ENCODE measurements around the gene ENOX2. TPM values are rescaled to one million over a fixed set of nuclear protein-coding genes. Genes with fewer than 3 reads are reported as not detected.
"Not testable (repeated sequence)": the region's sequence is repeated elsewhere in the genome, so short reads cannot be mapped to it uniquely, and the experiment has no call there.

ENOX2 gene
- total RNA-seq, 2 experiments from 2014 or later = 14.5 to 16.9 TPM

DNA sequence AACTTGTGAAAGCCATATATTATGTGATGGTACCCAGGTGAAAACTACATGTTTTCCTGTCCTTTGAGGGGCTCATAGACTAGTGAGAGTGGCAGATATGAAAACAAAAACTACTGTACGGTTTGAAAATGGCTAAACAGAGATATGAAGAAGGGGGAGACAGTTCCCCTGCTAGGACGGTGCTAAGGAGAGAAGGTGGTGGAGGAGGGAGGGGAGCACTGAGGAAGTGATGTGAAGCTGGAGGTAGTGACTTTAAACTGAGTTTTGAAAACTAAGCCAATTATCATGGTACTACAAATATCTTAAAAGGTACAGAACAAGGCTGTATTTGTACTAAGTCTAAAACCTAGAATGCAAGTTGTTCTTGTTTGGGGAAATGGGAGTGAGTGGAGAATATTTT is 188.3 kb downstream of the ENOX2 start:
- H3K27me3 Mint-ChIP-seq = no peaks in the 10 kb centered on the region
- ATAC-seq (no peak), DNase-seq (no peak)
- no peaks in the 10 kb centered on the region for H3K9me3 Mint-ChIP-seq (ENCODE audit: low read depth)
- H3K4me1 Mint-ChIP-seq = peaks cover 13% of the 10 kb centered on the region
- CTCF ChIA-PET = no interaction called here
- H3K27ac Mint-ChIP-seq = no peak overlapping the region
- H3K4me3 Mint-ChIP-seq = no peak overlapping the region
- no peaks in the 10 kb centered on the region for H3K36me3 Mint-ChIP-seq

DNA sequence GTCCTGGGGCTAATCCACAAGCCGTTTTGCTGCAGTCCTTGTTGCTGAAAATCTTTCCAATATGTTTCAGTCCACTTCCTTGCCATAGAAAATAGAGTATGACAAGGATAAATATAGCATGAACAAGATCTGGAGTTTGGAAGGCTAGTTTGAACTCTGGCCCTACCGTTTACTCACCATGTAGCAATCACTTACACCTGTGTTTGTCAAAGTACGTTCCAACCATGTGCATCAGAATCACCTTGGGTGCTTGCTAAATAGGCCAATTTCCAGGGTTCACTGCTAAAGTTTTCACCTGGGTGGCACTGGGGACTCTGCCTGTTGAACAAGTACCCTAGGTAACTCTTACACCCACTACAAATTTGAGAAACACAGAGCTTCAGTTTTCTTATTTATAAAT is 188.9 kb downstream of the ENOX2 start:
- Mint-ChIP-seq H3K27me3 (no peaks in the 10 kb centered on the region), H3K27ac (no peak overlapping the region), H3K4me1 (peaks cover 13% of the 10 kb centered on the region), H3K4me3 (no peak overlapping the region), H3K9me3 (ENCODE audit: low read depth) (no peaks in the 10 kb centered on the region), H3K36me3 (no peaks in the 10 kb centered on the region)
- CTCF ChIA-PET = no interaction called here
- ATAC-seq (no peak), DNase-seq (no peak)

DNA sequence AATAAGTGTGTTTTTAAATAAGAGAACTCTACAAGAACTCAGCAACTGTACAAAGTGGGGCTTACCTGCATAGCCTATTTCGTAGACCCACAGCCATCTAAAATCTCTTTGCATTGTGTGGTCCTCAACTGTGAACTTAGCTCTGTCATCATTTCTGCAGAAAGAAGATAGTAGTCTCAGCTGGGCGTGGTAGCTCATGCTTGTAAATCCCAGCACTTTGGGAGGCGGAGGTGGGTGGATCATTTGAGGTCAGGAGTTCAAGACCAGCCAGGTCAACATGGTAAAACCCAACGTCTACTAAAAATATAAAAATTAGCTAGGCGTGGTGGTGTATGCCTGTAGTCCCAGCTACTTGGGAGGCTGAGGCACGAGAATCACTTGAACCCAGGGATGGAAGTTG is 193.8 kb downstream of the ENOX2 start:
- H3K4me3 Mint-ChIP-seq; H3K4me1 Mint-ChIP-seq; H3K9me3 Mint-ChIP-seq (ENCODE audit: low read depth); H3K27me3 Mint-ChIP-seq; H3K36me3 Mint-ChIP-seq; ATAC-seq; CTCF ChIA-PET; DNase-seq; H3K27ac Mint-ChIP-seq: not testable (repeated sequence)

- Mint-ChIP-seq H3K27me3 (no peaks in the 10 kb centered on the region), H3K4me3 (no peak overlapping the region), H3K27ac (no peak overlapping the region), H3K36me3 (no peaks in the 10 kb centered on the region), H3K9me3 (ENCODE audit: low read depth) (no peaks in the 10 kb centered on the region), H3K4me1 (no peaks in the 10 kb centered on the region)
- ATAC-seq (no peak), DNase-seq (no peak)
- CTCF ChIA-PET = no interaction called here
Measured at GRCh38 chrX:130705591-130705990, 197.4 kb downstream of the ENOX2 start.

GRCh38 chrX:130704053-130705038 is 198.7 kb downstream of the ENOX2 start:
- DNase-seq = no peak
- CTCF ChIA-PET = no interaction called here
- Mint-ChIP-seq H3K9me3 (ENCODE audit: low read depth) (no peaks in the 10 kb centered on the region), H3K27ac (no peak overlapping the region), H3K4me1 (no peaks in the 10 kb centered on the region), H3K36me3 (no peaks in the 10 kb centered on the region), H3K4me3 (no peak overlapping the region), H3K27me3 (no peaks in the 10 kb centered on the region)
- ATAC-seq = no peak

DNA sequence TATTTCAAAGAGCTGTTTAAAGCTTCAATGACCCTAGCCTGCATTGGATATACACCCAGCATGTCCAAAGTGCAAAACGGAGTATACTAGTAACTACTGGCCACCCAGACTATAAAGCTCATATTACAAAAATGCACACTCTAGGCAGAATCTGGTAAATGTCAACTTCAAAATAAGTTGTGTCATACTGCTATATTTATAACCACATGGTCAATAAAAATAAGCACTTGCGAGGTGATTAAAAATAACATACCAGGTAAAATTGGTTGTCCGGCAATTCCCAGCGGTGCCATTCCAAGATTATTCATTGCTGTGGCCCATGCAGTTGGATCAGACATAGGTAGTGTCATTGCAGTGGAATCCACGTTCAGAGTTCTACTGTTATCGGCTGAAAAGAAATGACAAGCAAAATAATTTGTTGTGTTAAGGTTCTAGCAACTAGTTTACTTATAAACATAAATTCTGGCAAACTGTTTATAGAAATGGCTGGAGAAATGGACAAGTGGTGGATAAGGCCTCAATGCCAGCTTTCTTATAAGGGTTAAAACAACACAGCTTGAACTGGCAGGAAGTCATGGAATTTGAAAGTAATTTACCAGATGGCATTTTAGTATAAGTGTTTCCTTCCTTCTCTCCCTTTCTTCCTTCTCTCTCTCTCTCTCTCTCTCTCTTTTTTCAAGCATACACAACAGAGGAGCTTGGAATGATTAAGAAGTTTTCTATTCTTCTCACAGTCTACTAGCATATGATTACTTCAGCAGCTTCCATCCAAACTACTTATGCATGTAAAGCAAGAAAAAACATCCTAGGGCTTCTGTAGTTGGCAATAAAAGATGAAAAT is 199.9 kb downstream of the ENOX2 start:
- H3K9me3 Mint-ChIP-seq (ENCODE audit: low read depth) = no peaks in the 10 kb centered on the region
- H3K36me3 Mint-ChIP-seq = no peaks in the 10 kb centered on the region
- no peak for DNase-seq
- H3K4me1 Mint-ChIP-seq = no peaks in the 10 kb centered on the region
- CTCF ChIA-PET = no interaction called here
- no peak overlapping the region for H3K27ac Mint-ChIP-seq
- no peak overlapping the region for H3K4me3 Mint-ChIP-seq
- H3K27me3 Mint-ChIP-seq = no peaks in the 10 kb centered on the region
- no peak for ATAC-seq

- H3K36me3 Mint-ChIP-seq = no peaks in the 10 kb centered on the region
- no peak for ATAC-seq
- CTCF ChIA-PET = no interaction called here
Measured at GRCh38 chrX:130700629-130701028, 202.4 kb downstream of the ENOX2 start.

GRCh38 chrX:130699618-130700017 is 203.4 kb downstream of the ENOX2 start:
- Mint-ChIP-seq H3K4me1 (no peaks in the 10 kb centered on the region), H3K4me3 (no peak overlapping the region), H3K27me3 (no peaks in the 10 kb centered on the region), H3K36me3 (no peaks in the 10 kb centered on the region), H3K9me3 (ENCODE audit: low read depth) (no peaks in the 10 kb centered on the region), H3K27ac (no peak overlapping the region)
- CTCF ChIA-PET = no interaction called here
- DNase-seq = no peak
- ATAC-seq = no peak

More at GRCh38 chrX:130700629-130701028, 202.4 kb downstream of the ENOX2 start:
- Mint-ChIP-seq H3K9me3 (ENCODE audit: low read depth) (no peaks in the 10 kb centered on the region), H3K27me3 (no peaks in the 10 kb centered on the region), H3K27ac (no peak overlapping the region), H3K4me1 (no peaks in the 10 kb centered on the region), H3K4me3 (no peak overlapping the region)
- no peak for DNase-seq

DNA sequence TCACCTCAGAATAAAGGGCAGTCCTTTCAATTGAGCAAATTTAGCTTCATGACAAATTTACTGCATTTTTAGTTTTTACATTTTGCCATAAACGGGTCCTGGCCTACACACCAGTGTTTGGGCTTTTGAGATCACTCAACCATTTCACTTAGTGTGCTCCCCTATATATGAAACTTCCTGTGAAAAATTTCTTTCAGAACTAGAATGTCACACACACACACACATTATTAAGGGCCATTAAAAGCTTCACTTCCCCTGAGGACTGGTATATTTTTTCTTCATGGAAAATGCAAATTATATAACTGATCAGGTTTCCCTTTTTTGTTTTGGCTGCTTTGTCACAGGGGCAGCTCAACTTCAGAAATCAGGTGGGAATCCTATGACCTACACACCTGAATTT is 206.5 kb downstream of the ENOX2 start:
- Mint-ChIP-seq H3K9me3 (ENCODE audit: low read depth) (no peaks in the 10 kb centered on the region), H3K4me1 (no peaks in the 10 kb centered on the region), H3K27me3 (no peaks in the 10 kb centered on the region), H3K36me3 (no peaks in the 10 kb centered on the region), H3K27ac (no peak overlapping the region), H3K4me3 (no peak overlapping the region)
- CTCF ChIA-PET = no interaction called here
- ATAC-seq = no peak
- DNase-seq = no peak

GRCh38 chrX:130695931-130696330 is 207.1 kb downstream of the ENOX2 start:
- DNase-seq = no peak
- no peaks in the 10 kb centered on the region for H3K36me3 Mint-ChIP-seq
- ATAC-seq = no peak
- no peaks in the 10 kb centered on the region for H3K4me1 Mint-ChIP-seq
- no peak overlapping the region for H3K4me3 Mint-ChIP-seq
- no peaks in the 10 kb centered on the region for H3K9me3 Mint-ChIP-seq (ENCODE audit: low read depth)
- no peak overlapping the region for H3K27ac Mint-ChIP-seq
- CTCF ChIA-PET = no interaction called here
- no peaks in the 10 kb centered on the region for H3K27me3 Mint-ChIP-seq

- Mint-ChIP-seq H3K27ac (no peak overlapping the region), H3K36me3 (no peaks in the 10 kb centered on the region), H3K4me3 (no peak overlapping the region), H3K9me3 (ENCODE audit: low read depth) (no peaks in the 10 kb centered on the region), H3K27me3 (no peaks in the 10 kb centered on the region), H3K4me1 (no peaks in the 10 kb centered on the region)
- CTCF ChIA-PET = no interaction called here
- ATAC-seq (no peak), DNase-seq (no peak)
Measured at GRCh38 chrX:130694983-130695382, 208.0 kb downstream of the ENOX2 start.

DNA sequence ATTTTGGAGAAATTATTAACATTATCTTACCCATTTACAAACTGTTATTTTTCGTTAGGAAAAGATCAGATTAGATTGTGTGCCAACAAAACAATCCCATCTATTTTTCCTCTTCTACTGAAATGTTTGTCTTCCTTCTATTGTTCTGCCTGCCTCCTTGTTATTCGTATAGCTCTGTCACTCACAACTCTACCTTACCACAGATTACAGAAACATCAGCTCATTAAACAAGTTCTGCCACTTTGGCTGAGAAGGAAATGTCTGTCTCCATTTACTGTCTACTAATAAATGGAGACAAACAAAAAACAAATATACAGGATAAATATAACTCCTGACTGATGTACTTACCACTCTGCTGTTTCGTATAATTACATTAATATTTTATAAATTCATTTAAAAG is 211.4 kb downstream of the ENOX2 start:
- CTCF ChIA-PET = no interaction called here
- H3K9me3 Mint-ChIP-seq (ENCODE audit: low read depth) = no peaks in the 10 kb centered on the region
- ATAC-seq (no peak), DNase-seq (no peak)
- no peaks in the 10 kb centered on the region for H3K27me3 Mint-ChIP-seq
- peaks cover under 1% of the 10 kb centered on the region for H3K36me3 Mint-ChIP-seq
- no peak overlapping the region for H3K27ac Mint-ChIP-seq
- H3K4me1 Mint-ChIP-seq = no peaks in the 10 kb centered on the region
- H3K4me3 Mint-ChIP-seq = no peak overlapping the region

GRCh38 chrX:130688360-130688759 is 214.6 kb downstream of the ENOX2 start:
- DNase-seq (no peak), ATAC-seq (no peak)
- CTCF ChIA-PET = no interaction called here
- Mint-ChIP-seq H3K27me3 (no peaks in the 10 kb centered on the region), H3K9me3 (ENCODE audit: low read depth) (no peaks in the 10 kb centered on the region), H3K27ac (no peak overlapping the region), H3K36me3 (peaks cover 10% of the 10 kb centered on the region), H3K4me3 (no peak overlapping the region), H3K4me1 (no peaks in the 10 kb centered on the region)

- ATAC-seq (no peak), DNase-seq (no peak)
- Mint-ChIP-seq H3K27ac (no peak overlapping the region), H3K9me3 (ENCODE audit: low read depth) (no peaks in the 10 kb centered on the region), H3K36me3 (peaks cover 19% of the 10 kb centered on the region), H3K4me1 (no peaks in the 10 kb centered on the region), H3K27me3 (no peaks in the 10 kb centered on the region), H3K4me3 (no peak overlapping the region)
- CTCF ChIA-PET = no interaction called here
Measured at GRCh38 chrX:130682990-130683389, 220.0 kb downstream of the ENOX2 start.
